Left lung (tissue), 10 donors: ENCODE measurements around the gene RTF1. TPM values are rescaled to one million over a fixed set of nuclear protein-coding genes. Genes with fewer than 3 reads are reported as not detected.
A peak's percentile ranks its signal among the peaks of the same experiment; 100 is the strongest.

Source experiments
- ATAC-seq: fragments of 200-7000 bp; cut with Tn5 transposase; one replicate; pipeline ENCODE4 v1.9.1; 2020; ENCODE audit warnings: moderate library complexity
- DNase-seq, 4 donors: peaks; one replicate each; pipeline ENCODE4 v3.0.0-alpha.2; 2013 to 2020
- H3K27ac ChIP-seq, 2 donors: fragments of 200-600 bp; sonication (generic) in 1 of 2; one replicate each; pipeline versions ENCODE4 v1.5.0 to v1.8.0; 2020 to 2021
- H3K27me3 ChIP-seq, 2 donors: fragments of 200-600 bp; sonication (generic) in 1 of 2; one replicate each; pipeline versions ENCODE4 v1.5.0 to v1.8.0; 2020 to 2021
- H3K36me3 ChIP-seq, 2 donors: fragments of 200-600 bp; sonication (generic) in 1 of 2; one replicate each; pipeline versions ENCODE4 v1.5.0 to v1.8.0; 2020 to 2021
- H3K4me1 ChIP-seq, 2 donors: fragments of 200-600 bp; one replicate each; pipeline ENCODE4 v1.8.0; 2021
- H3K4me3 ChIP-seq, 2 donors: fragments of 200-600 bp; sonication (generic) in 1 of 2; one replicate each; pipeline versions ENCODE4 v1.5.0 to v1.8.0; 2020 to 2021; ENCODE audit warnings: mild to moderate bottlenecking in 1 of 2
- H3K9me3 ChIP-seq, 2 donors: fragments of 200-600 bp; sonication (generic) in 1 of 2; one replicate each; pipeline versions ENCODE4 v1.5.0 to v1.8.0; 2020 to 2021
- intact Hi-C, 2 donors: fragments of 100-400 bp; cut with DNase I; formaldehyde crosslinking; loops; one replicate each; pipeline versions ENCODE4 v1.11.2 to v1.14.2; 2022
- polyA plus RNA-seq, 6 donors: library from polyadenylated mRNA; unstranded; fragments of 120-200 nt; gene quantifications; one replicate each; pipeline ENCODE4 v1.2.1, GENCODE V29; 2013; ENCODE audit not compliant: insufficient read length in 6 of 6
- total RNA-seq, 2 donors: library from RNA; stranded (reverse); fragmentation: NEBNext Ultra II Directional; extraction: Animal tissue kit (Norgen Biotek cat#: 25700); gene quantifications; one replicate each; pipeline ENCODE4 v1.2.1, GENCODE V29; 2021
- TF ChIP-seq, protein P1 (sequence below), 2 donors: fragments of 200-600 bp; sonication (generic) in 1 of 2; IDR thresholded peaks; one replicate each; pipeline versions ENCODE4 v1.5.0 to v1.8.0; 2021; ENCODE audit warnings: antibody characterized with exemption in 2 of 2
- donor health status: DM: no; HTN: yes; CAD: no.
- donor health status: DM: no; HTN: no; CAD: no.

RTF1 gene
- total and polyA plus RNA-seq, 8 donors: 22.3 to 70.6 (median 69.2) TPM

DNA sequence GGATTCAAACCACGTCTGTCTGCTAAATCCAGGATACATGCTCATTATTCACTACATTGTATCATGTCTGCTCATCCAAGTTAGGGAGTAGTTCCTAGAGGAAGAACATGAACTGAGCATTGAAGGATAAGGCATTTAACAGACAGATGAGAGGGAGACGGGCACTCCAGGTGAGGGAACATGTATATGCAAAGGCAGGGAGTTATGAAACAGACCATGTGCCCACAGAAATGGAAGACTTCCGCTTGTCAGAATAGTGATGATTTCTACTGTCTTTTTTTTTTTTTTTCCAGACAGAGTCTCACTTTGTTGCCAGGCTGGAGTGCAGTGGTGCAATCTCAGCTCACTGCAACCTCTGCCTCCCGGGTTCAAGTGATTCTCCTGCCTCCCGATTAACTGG lies 9.6 kb upstream of the RTF1 start:
- Histone ChIP-seq H3K27ac (peak overlapping the region in 1 of 2 donors; percentile 69), H3K9me3 (no peaks in the 10 kb centered on the region), H3K27me3 (no peaks in the 10 kb centered on the region), H3K4me3 (no peak overlapping the region), H3K36me3 (no peaks in the 10 kb centered on the region), H3K4me1 (peaks cover 0 to 38% of the 10 kb centered on the region in 2 donors)
- DNase-seq (no peak), ATAC-seq (no peak)
- intact Hi-C loops: no loop called here
- TF ChIP-seq, protein P1, sequence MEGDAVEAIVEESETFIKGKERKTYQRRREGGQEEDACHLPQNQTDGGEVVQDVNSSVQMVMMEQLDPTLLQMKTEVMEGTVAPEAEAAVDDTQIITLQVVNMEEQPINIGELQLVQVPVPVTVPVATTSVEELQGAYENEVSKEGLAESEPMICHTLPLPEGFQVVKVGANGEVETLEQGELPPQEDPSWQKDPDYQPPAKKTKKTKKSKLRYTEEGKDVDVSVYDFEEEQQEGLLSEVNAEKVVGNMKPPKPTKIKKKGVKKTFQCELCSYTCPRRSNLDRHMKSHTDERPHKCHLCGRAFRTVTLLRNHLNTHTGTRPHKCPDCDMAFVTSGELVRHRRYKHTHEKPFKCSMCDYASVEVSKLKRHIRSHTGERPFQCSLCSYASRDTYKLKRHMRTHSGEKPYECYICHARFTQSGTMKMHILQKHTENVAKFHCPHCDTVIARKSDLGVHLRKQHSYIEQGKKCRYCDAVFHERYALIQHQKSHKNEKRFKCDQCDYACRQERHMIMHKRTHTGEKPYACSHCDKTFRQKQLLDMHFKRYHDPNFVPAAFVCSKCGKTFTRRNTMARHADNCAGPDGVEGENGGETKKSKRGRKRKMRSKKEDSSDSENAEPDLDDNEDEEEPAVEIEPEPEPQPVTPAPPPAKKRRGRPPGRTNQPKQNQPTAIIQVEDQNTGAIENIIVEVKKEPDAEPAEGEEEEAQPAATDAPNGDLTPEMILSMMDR (IDR thresholded peaks at IDR 0.05): no peak

DNA sequence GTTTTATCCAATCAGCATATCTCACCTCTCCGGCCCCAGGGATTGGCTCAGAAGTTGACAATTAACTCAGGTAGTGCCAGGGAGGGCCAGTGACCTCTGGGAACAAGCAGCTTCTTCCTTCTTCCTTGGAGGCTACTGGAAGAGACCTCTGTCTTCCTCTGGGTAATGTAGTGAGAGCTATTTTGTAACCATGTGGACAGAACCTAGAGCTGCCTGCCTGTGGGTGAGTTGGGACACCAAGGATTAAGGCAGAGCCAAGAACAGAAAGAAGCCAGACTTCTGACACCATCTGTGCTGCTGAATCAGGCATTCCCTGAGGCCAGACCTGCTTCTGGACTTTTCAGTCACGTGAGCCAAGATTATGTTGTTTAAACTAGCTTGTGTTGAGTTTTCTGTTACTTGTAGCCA lies 8.7 kb upstream of the RTF1 start:
- Histone ChIP-seq H3K4me3 (no peak overlapping the region), H3K27me3 (no peaks in the 10 kb centered on the region), H3K36me3 (no peaks in the 10 kb centered on the region), H3K9me3 (no peaks in the 10 kb centered on the region), H3K4me1 (peaks cover 0 to 35% of the 10 kb centered on the region in 2 donors), H3K27ac (peak overlapping the region in 1 of 2 donors; percentile 69)
- intact Hi-C loops: no loop called here
- DNase-seq: peak in 1 of 4 donors; percentile 11
- TF ChIP-seq, protein P1 (IDR thresholded peaks at IDR 0.05): no peak
- ATAC-seq: peak; percentile 27

DNA sequence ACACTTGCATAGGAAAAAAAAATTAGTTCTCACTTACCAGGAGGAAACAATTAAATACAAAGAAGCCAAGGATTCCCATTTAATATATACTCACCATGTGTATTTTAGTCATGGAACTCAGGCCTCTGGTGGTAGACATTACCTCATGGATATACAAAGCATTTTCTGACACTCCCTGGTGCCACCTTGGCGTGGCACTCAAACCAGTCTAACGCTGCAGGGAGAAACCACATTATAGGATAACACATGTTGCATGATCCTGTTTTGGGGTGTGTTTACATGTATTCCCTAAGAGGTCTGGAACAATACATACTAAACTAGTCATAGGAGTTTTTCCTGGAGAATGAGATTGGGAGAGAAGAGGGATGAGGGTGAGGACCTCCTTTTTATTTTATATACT lies 5.9 kb upstream of the RTF1 start:
- intact Hi-C loops: no loop called here
- H3K4me3 ChIP-seq: no peak overlapping the region
- no peaks in the 10 kb centered on the region for H3K9me3 ChIP-seq
- no peak for ATAC-seq
- no peak overlapping the region for H3K27ac ChIP-seq
- no peaks in the 10 kb centered on the region for H3K36me3 ChIP-seq
- DNase-seq: no peak
- TF ChIP-seq, protein P1 (IDR thresholded peaks at IDR 0.05): no peak
- H3K4me1 ChIP-seq: peaks cover 2 to 34% of the 10 kb centered on the region in 2 donors
- no peaks in the 10 kb centered on the region for H3K27me3 ChIP-seq

DNA sequence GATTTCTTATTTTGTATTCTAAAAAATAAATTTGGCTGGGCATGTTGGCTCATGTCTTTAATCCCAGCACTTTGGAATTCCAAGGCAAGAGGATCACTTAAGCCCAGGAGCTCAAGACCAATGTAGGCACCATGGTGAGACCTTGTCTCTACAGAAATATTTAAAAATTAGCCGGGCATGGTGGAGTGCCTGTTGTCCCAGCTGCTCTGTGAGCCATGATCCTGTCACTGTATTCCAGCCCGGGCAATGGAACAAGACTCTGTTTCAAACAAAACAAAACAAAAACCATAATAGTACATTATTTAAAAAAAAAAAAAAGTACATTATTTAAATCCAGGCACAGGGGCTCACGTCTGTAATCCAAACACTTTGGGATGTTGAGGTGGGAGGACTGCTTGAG lies 5.5 kb upstream of the RTF1 start:
- H3K4me1 ChIP-seq: peaks cover 5 to 39% of the 10 kb centered on the region in 2 donors
- H3K4me3 ChIP-seq: no peak overlapping the region
- no peaks in the 10 kb centered on the region for H3K36me3 ChIP-seq
- DNase-seq (no peak), ATAC-seq (no peak)
- no peaks in the 10 kb centered on the region for H3K9me3 ChIP-seq
- H3K27ac ChIP-seq: no peak overlapping the region
- H3K27me3 ChIP-seq: no peaks in the 10 kb centered on the region
- TF ChIP-seq, protein P1 (IDR thresholded peaks at IDR 0.05): no peak
- intact Hi-C loops: no loop called here

DNA sequence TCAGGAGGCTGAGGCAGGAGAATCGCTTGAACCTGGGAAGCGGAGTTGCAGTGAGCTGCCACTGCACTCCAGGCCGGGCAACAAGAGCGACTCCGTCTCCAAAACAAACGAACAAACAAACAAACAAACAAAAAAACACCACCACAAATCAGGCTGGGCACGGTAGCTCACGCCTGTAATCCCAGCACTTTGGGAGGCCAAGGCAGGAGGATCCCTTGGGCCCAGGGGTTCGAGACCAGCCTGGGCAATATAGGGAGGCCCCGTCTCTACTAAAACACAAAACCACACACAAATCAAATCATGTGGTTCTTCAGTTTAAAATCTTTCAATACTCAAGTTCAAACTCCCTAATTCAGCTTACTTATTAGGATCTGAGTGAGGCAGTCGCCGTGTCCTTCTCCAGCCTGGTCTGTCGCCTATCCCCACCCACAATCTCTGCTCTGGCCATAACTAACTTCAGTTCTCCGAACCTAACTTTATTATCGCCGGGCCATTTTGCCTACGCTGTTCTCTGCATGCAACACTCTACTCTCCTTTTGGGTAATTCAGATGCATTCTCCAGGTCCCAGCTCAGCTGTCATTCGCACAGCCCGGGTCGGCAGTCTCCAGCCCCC lies 660 bp upstream of the RTF1 start:
- intact Hi-C loops: no loop called here
- peak; percentile 38 for ATAC-seq
- H3K36me3 ChIP-seq: no peaks in the 10 kb centered on the region

More for the DNA sequence above, 660 bp upstream of the RTF1 start:
- H3K4me3 ChIP-seq: peak overlapping the region; percentile 96 to 100
- no peaks in the 10 kb centered on the region for H3K27me3 ChIP-seq
- H3K27ac ChIP-seq: peak overlapping the region; percentile 67 to 83
- peaks cover 16 to 40% of the 10 kb centered on the region in 2 donors for H3K4me1 ChIP-seq
- TF ChIP-seq, protein P1 (IDR thresholded peaks at IDR 0.05): no peak
- H3K9me3 ChIP-seq: no peaks in the 10 kb centered on the region
- DNase-seq: no peak
